Stimulated activated CD8-positive, alpha-beta memory T cell treated with anti-CD3 and anti-CD28 coated beads, Interleukin-12 subunit alpha, Interleukin-12 subunit beta, amount 100 ng/mL, for 24 hours (primary cell): ENCODE data around the gene SELP.

Experiments used
- DNase-seq: peaks from one replicate; pipeline ENCODE4 v3.0.0-alpha.2; 2020; ENCODE audit errors: extremely low read depth

The SELP gene

GRCh38 chr1:169620565-169620964, 9.4 kb downstream of the SELP start:
- DNase-seq: no peak

GRCh38 chr1:169618367-169618766, 11.6 kb downstream of the SELP start:
- DNase-seq: no peak

GRCh38 chr1:169615803-169616202, 14.1 kb downstream of the SELP start:
- no peak for DNase-seq

- DNase-seq: no peak
Measured at GRCh38 chr1:169610858-169611257, 19.1 kb downstream of the SELP start.

GRCh38 chr1:169610108-169610507, 19.8 kb downstream of the SELP start:
- no peak for DNase-seq

GRCh38 chr1:169608226-169608625, 21.7 kb downstream of the SELP start:
- no peak for DNase-seq

GRCh38 chr1:169604781-169605560, 25.0 kb downstream of the SELP start:
- DNase-seq: no peak

- DNase-seq: no peak
Measured at GRCh38 chr1:169601096-169601881, 28.6 kb downstream of the SELP start.

- no peak for DNase-seq
Measured at GRCh38 chr1:169595764-169596711, 33.9 kb downstream of the SELP start.

- DNase-seq: no peak
Measured at GRCh38 chr1:169594391-169594790, 35.5 kb downstream of the SELP start.

GRCh38 chr1:169590932-169591331, 39.0 kb downstream of the SELP start:
- no peak for DNase-seq

- DNase-seq: no peak
Measured at GRCh38 chr1:169588785-169589485, 41.0 kb downstream of the SELP start.

GRCh38 chr1:169588112-169588511, 41.8 kb downstream of the SELP start:
- DNase-seq: no peak

GRCh38 chr1:169586395-169587255, 43.3 kb downstream of the SELP start, which contains the start of gene F5:
Gene F5, minus strand, starts transcription at chr1:169586481. Its CDS starts 95 bp downstream, at chr1:169586386.
- DNase-seq: peak; percentile 52

- DNase-seq: no peak
Measured at GRCh38 chr1:169586067-169586394, 43.9 kb downstream of the SELP start.

- no peak for DNase-seq
Measured at GRCh38 chr1:169585181-169585580, 44.7 kb downstream of the SELP start.

- no peak for DNase-seq
Measured at GRCh38 chr1:169584483-169585144, 45.3 kb downstream of the SELP start.

GRCh38 chr1:169577981-169578738, 51.8 kb downstream of the SELP start:
- DNase-seq: no peak

GRCh38 chr1:169576935-169577331, 53.0 kb downstream of the SELP start:
- DNase-seq: no peak
